ENCODE results near the gene CCN5. TPM values are rescaled to one million over a fixed set of nuclear protein-coding genes. Genes with fewer than 3 reads are reported as not detected.
A peak's percentile ranks its signal among the peaks of the same experiment; 100 is the strongest.

Gene CCN5
- total and polyA plus RNA-seq, 2 of the 13 experiments (the other 11 are each of a cell fraction or from before 2014, with no cell fraction given) = 0.12 TPM; not detected in 1

DNA sequence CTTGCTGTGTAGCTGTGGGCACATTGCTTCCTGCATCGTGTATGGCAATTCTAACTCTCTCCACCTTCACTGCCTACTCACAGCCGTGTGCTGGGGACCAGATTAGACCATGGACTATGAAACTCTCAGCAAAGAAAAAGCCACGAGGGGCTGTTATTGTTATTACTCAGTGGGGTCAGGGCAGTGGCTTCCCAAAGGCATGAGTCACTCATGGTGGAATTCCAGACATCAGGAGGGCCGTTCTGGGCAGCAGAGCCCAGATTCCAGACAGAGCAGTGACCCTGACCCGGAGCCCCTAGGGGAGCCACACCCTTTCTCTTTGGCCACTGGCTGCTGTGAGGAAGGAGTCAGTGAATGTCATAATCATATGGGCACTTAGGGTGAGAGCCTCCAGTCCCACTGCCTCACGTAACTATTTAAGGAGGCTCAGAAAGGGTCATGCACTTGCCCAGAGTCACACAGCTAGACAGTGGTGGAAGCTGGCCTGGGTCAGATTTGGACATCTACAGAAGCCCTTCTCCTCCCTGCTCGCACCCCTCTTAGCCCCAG is 22.2 kb upstream of the CCN5 start (continued):
- no peak for TF ChIP-seq NFE2L1 (CRISPR knock-in tag; IDR thresholded peaks at IDR 0.05; ENCODE audit: borderline replicate concordance)
- TF ChIP-seq, protein P1, sequence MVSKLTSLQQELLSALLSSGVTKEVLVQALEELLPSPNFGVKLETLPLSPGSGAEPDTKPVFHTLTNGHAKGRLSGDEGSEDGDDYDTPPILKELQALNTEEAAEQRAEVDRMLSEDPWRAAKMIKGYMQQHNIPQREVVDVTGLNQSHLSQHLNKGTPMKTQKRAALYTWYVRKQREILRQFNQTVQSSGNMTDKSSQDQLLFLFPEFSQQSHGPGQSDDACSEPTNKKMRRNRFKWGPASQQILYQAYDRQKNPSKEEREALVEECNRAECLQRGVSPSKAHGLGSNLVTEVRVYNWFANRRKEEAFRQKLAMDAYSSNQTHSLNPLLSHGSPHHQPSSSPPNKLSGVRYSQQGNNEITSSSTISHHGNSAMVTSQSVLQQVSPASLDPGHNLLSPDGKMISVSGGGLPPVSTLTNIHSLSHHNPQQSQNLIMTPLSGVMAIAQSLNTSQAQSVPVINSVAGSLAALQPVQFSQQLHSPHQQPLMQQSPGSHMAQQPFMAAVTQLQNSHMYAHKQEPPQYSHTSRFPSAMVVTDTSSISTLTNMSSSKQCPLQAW (CRISPR knock-in tag; IDR thresholded peaks at IDR 0.05) = peak; percentile 83
- no peak for TF ChIP-seq CBX1 (IDR thresholded peaks at IDR 0.05; ENCODE audit: low read depth)
- no peak for TF ChIP-seq YEATS4 (CRISPR knock-in tag; IDR thresholded peaks at IDR 0.05; ENCODE audit: borderline replicate concordance)
- no peak for TF ChIP-seq ZNF180 (CRISPR knock-in tag; IDR thresholded peaks at IDR 0.05; ENCODE audit: borderline replicate concordance, low read depth)
- no peak for TF ChIP-seq POLR2A (IDR thresholded peaks at IDR 0.05; ENCODE audit: insufficient read depth in 1 of 2, low read depth in 2 of 2, low read length in 2 of 2)
- TF ChIP-seq, protein P2, sequence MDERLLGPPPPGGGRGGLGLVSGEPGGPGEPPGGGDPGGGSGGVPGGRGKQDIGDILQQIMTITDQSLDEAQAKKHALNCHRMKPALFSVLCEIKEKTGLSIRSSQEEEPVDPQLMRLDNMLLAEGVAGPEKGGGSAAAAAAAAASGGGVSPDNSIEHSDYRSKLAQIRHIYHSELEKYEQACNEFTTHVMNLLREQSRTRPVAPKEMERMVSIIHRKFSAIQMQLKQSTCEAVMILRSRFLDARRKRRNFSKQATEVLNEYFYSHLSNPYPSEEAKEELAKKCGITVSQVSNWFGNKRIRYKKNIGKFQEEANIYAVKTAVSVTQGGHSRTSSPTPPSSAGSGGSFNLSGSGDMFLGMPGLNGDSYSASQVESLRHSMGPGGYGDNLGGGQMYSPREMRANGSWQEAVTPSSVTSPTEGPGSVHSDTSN (CRISPR knock-in tag; IDR thresholded peaks at IDR 0.05) = no peak
- TF ChIP-seq, protein P3, sequence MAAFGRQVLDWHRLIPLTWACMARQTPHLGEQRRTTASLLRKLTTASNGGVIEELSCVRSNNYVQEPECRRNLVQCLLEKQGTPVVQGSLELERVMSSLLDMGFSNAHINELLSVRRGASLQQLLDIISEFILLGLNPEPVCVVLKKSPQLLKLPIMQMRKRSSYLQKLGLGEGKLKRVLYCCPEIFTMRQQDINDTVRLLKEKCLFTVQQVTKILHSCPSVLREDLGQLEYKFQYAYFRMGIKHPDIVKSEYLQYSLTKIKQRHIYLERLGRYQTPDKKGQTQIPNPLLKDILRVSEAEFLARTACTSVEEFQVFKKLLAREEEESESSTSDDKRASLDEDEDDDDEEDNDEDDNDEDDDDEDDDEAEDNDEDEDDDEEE (CRISPR knock-in tag; IDR thresholded peaks at IDR 0.05) = no peak
- TF ChIP-seq ZFY (CRISPR knock-in tag; IDR thresholded peaks at IDR 0.05) = no peak
- TF ChIP-seq ZNF792 (CRISPR knock-in tag; IDR thresholded peaks at IDR 0.05) = no peak
- no peak for TF ChIP-seq PAX8 (CRISPR knock-in tag; IDR thresholded peaks at IDR 0.05; ENCODE audit: borderline replicate concordance)
- no peak for TF ChIP-seq PHF5A (CRISPR knock-in tag; IDR thresholded peaks at IDR 0.05; ENCODE audit: low read depth, unreplicated experiment)
- no peak for TF ChIP-seq HOXA7 (CRISPR knock-in tag; IDR thresholded peaks at IDR 0.05)
- TF ChIP-seq ZNF567 (CRISPR knock-in tag; IDR thresholded peaks at IDR 0.05; ENCODE audit: borderline replicate concordance) = no peak
- TF ChIP-seq, protein P4, sequence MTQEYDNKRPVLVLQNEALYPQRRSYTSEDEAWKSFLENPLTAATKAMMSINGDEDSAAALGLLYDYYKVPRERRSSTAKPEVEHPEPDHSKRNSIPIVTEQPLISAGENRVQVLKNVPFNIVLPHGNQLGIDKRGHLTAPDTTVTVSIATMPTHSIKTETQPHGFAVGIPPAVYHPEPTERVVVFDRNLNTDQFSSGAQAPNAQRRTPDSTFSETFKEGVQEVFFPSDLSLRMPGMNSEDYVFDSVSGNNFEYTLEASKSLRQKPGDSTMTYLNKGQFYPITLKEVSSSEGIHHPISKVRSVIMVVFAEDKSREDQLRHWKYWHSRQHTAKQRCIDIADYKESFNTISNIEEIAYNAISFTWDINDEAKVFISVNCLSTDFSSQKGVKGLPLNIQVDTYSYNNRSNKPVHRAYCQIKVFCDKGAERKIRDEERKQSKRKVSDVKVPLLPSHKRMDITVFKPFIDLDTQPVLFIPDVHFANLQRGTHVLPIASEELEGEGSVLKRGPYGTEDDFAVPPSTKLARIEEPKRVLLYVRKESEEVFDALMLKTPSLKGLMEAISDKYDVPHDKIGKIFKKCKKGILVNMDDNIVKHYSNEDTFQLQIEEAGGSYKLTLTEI (CRISPR knock-in tag; conservative IDR thresholded peaks at IDR 0.05) = no peak
- TF ChIP-seq STAG1 (CRISPR knock-in tag; IDR thresholded peaks at IDR 0.05) = no peak
- peak; percentile 40; the same call in 1 of the 2 replicates for TF ChIP-seq MAFF (IDR thresholded peaks at IDR 0.05; ENCODE audit: low read depth, low read length)
- TF ChIP-seq FOSL1 (CRISPR knock-in tag; IDR thresholded peaks at IDR 0.05; ENCODE audit: borderline replicate concordance) = peak; percentile 96
- TF ChIP-seq, protein P5, sequence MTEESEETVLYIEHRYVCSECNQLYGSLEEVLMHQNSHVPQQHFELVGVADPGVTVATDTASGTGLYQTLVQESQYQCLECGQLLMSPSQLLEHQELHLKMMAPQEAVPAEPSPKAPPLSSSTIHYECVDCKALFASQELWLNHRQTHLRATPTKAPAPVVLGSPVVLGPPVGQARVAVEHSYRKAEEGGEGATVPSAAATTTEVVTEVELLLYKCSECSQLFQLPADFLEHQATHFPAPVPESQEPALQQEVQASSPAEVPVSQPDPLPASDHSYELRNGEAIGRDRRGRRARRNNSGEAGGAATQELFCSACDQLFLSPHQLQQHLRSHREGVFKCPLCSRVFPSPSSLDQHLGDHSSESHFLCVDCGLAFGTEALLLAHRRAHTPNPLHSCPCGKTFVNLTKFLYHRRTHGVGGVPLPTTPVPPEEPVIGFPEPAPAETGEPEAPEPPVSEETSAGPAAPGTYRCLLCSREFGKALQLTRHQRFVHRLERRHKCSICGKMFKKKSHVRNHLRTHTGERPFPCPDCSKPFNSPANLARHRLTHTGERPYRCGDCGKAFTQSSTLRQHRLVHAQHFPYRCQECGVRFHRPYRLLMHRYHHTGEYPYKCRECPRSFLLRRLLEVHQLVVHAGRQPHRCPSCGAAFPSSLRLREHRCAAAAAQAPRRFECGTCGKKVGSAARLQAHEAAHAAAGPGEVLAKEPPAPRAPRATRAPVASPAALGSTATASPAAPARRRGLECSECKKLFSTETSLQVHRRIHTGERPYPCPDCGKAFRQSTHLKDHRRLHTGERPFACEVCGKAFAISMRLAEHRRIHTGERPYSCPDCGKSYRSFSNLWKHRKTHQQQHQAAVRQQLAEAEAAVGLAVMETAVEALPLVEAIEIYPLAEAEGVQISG (CRISPR knock-in tag; IDR thresholded peaks at IDR 0.05) = 0 out of 2 replicates have a peak, but pooled peaks have one; percentile 38
